BLaER1 treated with 17β-estradiol and CSF1 and Interleukin-3, amounts not matched to agents 10 nM and 100 nM (cell line): ENCODE results near the gene GNAZ.

ENCODE experiments used
- H3K27ac ChIP-seq, 11 experiments: shearing (Covaris generic); formaldehyde crosslinking; 2 replicates each; pipeline ENCODE4 v1.8.1; 2022
- H3K27me3 ChIP-seq, 11 experiments: shearing (Covaris generic); formaldehyde crosslinking; 2 replicates each; pipeline ENCODE4 v1.8.1; 2022
- H3K36me3 ChIP-seq, 11 experiments: shearing (Covaris generic); formaldehyde crosslinking; 2 replicates each; pipeline ENCODE4 v1.8.1; 2022
- H3K4me1 ChIP-seq, 10 experiments: shearing (Covaris generic); formaldehyde crosslinking; 2 replicates each; pipeline ENCODE4 v1.8.1; 2022
- H3K4me2 ChIP-seq, 11 experiments: shearing (Covaris generic); formaldehyde crosslinking; 2 replicates each; pipeline ENCODE4 v1.8.1; 2022
- H3K4me3 ChIP-seq, 10 experiments: shearing (Covaris generic); formaldehyde crosslinking; 2 replicates each; pipeline ENCODE4 v1.8.1; 2022
- H3K9ac ChIP-seq, 11 experiments: shearing (Covaris generic); formaldehyde crosslinking; 2 replicates each; pipeline ENCODE4 v1.8.1; 2022
- H3K9me3 ChIP-seq, 11 experiments: shearing (Covaris generic); formaldehyde crosslinking; replicated peaks in 1 of 11; 2 replicates each; pipeline ENCODE4 v1.8.1; 2022
- H4K20me1 ChIP-seq, 11 experiments: shearing (Covaris generic); formaldehyde crosslinking; 2 replicates each; pipeline ENCODE4 v1.8.1; 2022
- Cebpa-rat ChIP-seq, 11 experiments: shearing (Covaris generic); IDR thresholded peaks; 2 replicates each; pipeline ENCODE4 v1.8.1; 2022

GNAZ gene

DNA sequence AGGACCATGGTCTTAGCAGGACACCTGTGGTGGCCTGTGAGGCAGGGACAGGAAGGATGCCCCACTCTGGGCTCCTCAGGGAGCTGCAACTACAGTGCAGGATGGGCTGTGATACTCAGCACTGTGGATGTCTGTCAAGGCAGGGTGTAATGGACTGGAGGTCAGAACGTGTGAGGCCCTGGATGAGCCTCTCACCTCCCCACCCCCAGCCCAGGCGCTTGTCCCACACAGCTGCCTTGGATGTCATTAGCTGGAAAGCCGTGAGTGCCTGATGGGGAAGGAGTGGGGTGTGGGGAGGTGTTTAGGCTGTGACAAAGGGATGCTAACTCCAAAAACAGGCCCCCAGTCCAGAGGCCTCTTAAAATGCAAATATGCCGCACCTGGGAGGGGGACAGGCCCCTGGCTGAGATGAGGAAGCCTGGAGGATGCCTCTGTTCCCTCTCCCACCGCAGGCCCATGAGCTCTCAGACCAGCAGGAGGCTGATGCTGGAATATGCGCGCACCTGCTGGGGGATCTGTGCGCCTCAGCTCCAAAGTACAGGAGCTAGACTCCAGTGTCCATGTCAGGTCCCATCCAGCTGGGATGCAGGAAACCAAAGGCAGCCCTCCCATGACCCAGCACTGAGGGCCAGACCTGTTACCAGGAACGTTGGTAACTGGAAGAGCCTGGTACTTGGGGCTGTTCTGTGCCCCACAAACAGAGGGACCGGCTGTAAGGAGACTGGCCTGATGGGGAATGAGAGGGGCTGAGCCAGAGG lies 46.4 kb downstream of the GNAZ start:
- H3K36me3 ChIP-seq, result no peaks in the 10 kb centered on the region
- H3K4me1 ChIP-seq, result peaks cover 30 to 99% (median 96%) of the 10 kb centered on the region in 10 experiments; a peak in 19 of 20 replicates
- no peaks in the 10 kb centered on the region for H3K27me3 ChIP-seq
- no peak overlapping the region for H3K4me3 ChIP-seq
- H4K20me1 ChIP-seq, result peaks cover 0 to 23% (median 0%) of the 10 kb centered on the region in 11 experiments; a peak in 7 of 22 replicates
- no peak overlapping the region for H3K27ac ChIP-seq
- no peaks in the 10 kb centered on the region for H3K9me3 ChIP-seq
- peak overlapping the region in 8 of 11 experiments; percentile 30 to 98 (median 86); a peak in 13 of 22 replicates for H3K4me2 ChIP-seq
- no peak for TF ChIP-seq Cebpa-rat (IDR thresholded peaks at IDR 0.05)
- H3K9ac ChIP-seq, result 0 out of 22 replicates have a peak overlapping the region, but pooled peaks of 1 of the 11 experiments have one; percentile 5

DNA sequence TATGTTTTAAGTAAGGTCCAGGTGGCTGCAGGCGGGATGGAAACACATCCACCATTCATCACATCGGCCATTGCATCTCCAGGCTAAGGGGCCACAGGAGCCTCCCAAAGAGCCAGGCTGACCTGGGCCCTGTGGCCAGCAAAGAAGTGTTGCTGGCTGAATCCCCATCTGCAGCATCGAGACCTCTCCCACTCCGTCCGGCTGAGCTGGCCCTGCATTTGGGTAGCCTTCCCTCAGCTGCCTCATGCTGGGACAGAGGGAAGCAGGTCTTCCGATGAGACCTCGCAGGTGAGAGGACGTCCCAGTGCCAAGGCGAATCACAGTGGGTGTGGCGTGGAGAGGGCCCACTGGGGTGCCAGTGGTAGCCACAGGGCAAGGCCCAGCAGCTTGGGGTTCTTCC lies 47.0 kb downstream of the GNAZ start:
- H3K4me3 ChIP-seq, result no peak overlapping the region
- H3K27me3 ChIP-seq, result no peaks in the 10 kb centered on the region
- H3K4me1 ChIP-seq, result peaks cover 26 to 99% (median 96%) of the 10 kb centered on the region in 10 experiments; a peak in 19 of 20 replicates
- no peaks in the 10 kb centered on the region for H3K9me3 ChIP-seq
- no peak for TF ChIP-seq Cebpa-rat (IDR thresholded peaks at IDR 0.05)
- peak overlapping the region in 2 of 11 experiments; percentile 48 to 49; a peak in 2 of 22 replicates for H3K27ac ChIP-seq
- H3K36me3 ChIP-seq, result no peaks in the 10 kb centered on the region
- peak overlapping the region in 8 of 11 experiments; percentile 30 to 98 (median 86); a peak in 14 of 22 replicates for H3K4me2 ChIP-seq
- H3K9ac ChIP-seq, result peak overlapping the region in 2 of 11 experiments; percentile 25 to 35; a peak in 2 of 22 replicates
- peaks cover 0 to 17% (median 0%) of the 10 kb centered on the region in 11 experiments; a peak in 7 of 22 replicates for H4K20me1 ChIP-seq

DNA sequence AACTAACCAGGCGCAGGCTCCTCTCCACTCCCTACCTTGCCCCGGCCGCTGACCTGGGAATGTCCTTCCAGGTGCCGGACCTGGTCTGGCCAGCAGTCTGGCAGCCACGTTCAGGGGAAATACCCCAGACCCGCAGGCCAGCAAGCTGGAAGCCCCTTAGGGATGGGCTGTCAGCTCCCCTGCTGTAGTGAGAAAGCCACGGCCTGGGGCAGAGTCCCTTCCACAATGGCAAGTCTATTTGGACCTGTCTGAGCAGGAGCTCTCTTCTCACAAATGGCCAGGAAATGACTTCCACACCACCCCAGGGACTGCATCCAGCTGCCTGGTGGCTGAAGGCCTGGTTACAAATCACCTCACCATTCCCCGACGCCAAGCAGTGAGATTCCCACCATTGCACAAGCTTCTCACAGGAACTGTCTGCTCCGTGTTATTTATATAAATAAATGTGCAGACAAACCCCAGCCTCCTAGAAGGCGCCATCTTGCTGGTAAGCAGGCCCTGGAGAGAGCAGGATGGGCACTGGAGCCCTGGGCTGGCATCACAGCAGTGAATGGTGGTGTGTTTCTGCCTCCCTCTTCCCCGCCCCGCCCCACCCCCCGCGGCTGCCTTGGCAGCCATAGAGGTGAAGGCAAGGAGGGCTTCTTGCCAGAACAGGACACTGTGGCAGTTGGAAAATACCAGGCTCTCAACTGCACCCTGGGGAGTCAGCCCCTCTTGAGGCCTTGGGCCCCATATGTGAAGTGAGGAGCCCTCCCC lies 47.8 kb downstream of the GNAZ start:
- Histone ChIP-seq H3K36me3 (peaks cover 0 to 4% (median 0%) of the 10 kb centered on the region in 11 experiments; a peak in 2 of 22 replicates), H3K9me3 (no peaks in the 10 kb centered on the region), H4K20me1 (peaks cover 0 to 9% (median 0%) of the 10 kb centered on the region in 11 experiments; a peak in 3 of 22 replicates), H3K27ac (peak overlapping the region in 5 of 11 experiments; percentile 7 to 50 (median 40); a peak in 9 of 22 replicates), H3K4me3 (no peak overlapping the region), H3K9ac (peak overlapping the region in 4 of 11 experiments; percentile 25 to 39 (median 34); a peak in 6 of 22 replicates), H3K27me3 (no peaks in the 10 kb centered on the region), H3K4me1 (peaks cover 18 to 98% (median 94%) of the 10 kb centered on the region in 10 experiments; a peak in 19 of 20 replicates), H3K4me2 (peak overlapping the region in 9 of 11 experiments; percentile 21 to 98 (median 85); a peak in 18 of 22 replicates)
- TF ChIP-seq Cebpa-rat (IDR thresholded peaks at IDR 0.05), result no peak

DNA sequence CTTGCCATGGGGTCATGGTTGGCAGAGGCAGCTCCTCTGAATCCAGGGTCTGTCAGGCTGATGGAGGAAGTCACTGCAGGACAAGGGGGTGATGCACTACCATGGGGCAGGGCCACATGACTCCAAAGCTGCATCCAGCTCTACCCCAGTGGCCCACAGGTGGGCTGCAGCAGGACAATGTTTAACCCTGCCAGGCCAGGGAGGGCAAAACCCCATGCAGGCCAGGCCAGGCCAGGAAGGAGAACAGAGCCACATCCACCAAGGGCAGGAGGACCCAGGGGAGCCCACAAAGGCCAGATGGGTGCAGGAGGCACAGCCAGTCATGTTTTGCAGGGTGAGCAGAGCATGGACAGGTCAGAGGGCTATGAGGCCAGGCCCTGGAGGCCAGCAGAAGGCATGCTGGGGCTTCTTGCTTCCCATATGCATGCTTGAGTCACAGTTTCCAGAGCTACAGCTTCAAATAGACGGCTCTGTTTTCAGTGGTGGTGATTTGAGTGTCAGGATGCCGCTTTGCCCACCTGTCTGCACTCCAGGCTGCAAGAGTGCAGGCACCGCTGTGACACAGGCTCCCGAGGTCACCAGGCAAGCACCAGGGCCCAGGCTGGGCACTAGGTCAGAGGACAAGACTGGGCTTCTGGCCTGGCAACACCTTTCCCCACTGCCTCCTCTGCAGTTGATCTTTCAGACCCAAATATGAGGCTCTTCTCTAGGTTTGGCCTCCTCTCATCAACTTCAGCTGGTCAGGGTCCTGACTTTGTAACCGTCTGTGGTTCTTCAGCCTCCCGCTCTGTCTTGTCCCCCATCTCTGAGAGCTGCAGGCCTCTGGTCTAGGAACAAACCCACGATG lies 48.6 kb downstream of the GNAZ start:
- Histone ChIP-seq H3K9ac (peak overlapping the region in 3 of 11 experiments; percentile 25 to 46 (median 32); a peak in 3 of 22 replicates), H3K27ac (peak overlapping the region in 6 of 11 experiments; percentile 0 to 50 (median 32); a peak in 8 of 22 replicates), H3K36me3 (peaks cover 0 to 12% (median 0%) of the 10 kb centered on the region in 11 experiments; a peak in 5 of 22 replicates)

DNA sequence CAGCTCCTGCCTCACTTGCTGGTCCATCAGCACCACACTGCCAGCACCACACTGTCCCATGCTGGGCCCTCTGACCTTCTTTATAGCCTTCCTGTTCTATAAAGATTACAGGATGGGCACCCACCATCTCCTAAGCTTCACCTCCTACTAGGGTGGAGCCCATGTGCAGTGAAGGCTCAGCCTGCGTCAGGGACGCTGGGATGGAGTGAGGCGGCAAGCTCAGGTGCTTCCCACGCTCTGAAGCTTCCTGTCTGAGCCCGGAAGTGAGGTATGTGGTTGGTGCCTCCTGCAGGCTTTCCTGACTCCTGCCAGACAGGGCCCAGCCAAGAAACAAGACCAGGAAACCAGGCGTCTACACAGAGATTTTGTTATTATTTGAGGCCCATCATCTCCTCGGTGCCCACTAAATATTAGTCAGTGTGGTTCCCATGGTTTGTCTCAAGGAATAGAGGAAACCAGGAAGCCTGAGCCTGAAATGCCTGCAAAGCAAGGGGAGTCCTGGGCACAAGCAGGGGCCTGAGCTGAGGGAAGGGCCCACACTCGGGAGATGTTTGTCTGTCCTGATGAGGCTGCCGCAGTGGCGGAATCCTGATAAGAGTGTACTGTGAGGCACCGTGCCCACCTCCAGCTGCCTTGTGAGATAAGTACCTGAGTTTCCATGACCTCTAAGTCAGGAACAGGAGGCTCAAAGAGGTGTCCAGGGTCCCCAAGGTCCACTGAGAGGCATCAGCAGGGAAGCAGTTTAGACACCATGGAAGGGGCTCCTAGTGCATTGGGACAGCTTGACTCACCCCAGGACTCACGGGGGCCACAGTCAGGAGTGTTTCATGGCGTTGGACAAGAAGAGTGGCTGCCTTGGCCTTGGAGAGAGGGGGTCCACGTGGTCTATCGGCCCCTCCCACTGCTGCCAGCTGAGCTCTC lies 49.4 kb downstream of the GNAZ start:
- peak overlapping the region in 6 of 11 experiments; percentile 0 to 50 (median 31); a peak in 8 of 22 replicates for H3K27ac ChIP-seq
- no peaks in the 10 kb centered on the region for H3K9me3 ChIP-seq
- peaks cover 0 to 12% (median 0%) of the 10 kb centered on the region in 11 experiments; a peak in 5 of 22 replicates for H3K36me3 ChIP-seq
- H3K9ac ChIP-seq, result peak overlapping the region in 2 of 11 experiments; percentile 0 to 4; a peak in 1 of 22 replicates
- peaks cover 11 to 81% (median 77%) of the 10 kb centered on the region in 10 experiments; a peak in 18 of 20 replicates for H3K4me1 ChIP-seq
- H3K4me3 ChIP-seq, result no peak overlapping the region
- H3K4me2 ChIP-seq, result peak overlapping the region in 8 of 11 experiments; percentile 47 to 98 (median 86); a peak in 17 of 22 replicates
- H3K27me3 ChIP-seq, result no peaks in the 10 kb centered on the region
- no peaks in the 10 kb centered on the region for H4K20me1 ChIP-seq
- TF ChIP-seq Cebpa-rat (IDR thresholded peaks at IDR 0.05), result no peak

More for the DNA sequence above, 48.6 kb downstream of the GNAZ start:
- H3K4me2 ChIP-seq, result peak overlapping the region in 9 of 11 experiments; percentile 21 to 98 (median 85); a peak in 19 of 22 replicates
- H3K27me3 ChIP-seq, result no peaks in the 10 kb centered on the region
- H3K4me1 ChIP-seq, result peaks cover 11 to 90% (median 86%) of the 10 kb centered on the region in 10 experiments; a peak in 18 of 20 replicates
- TF ChIP-seq Cebpa-rat (IDR thresholded peaks at IDR 0.05), result no peak
- no peak overlapping the region; a peak in 1 of 20 replicates for H3K4me3 ChIP-seq
- 0 out of 22 replicates have a peak, but pooled peaks cover 0 to 2% (median 0%) of the 10 kb centered on the region in 11 experiments for H4K20me1 ChIP-seq
- H3K9me3 ChIP-seq, result no peaks in the 10 kb centered on the region

DNA sequence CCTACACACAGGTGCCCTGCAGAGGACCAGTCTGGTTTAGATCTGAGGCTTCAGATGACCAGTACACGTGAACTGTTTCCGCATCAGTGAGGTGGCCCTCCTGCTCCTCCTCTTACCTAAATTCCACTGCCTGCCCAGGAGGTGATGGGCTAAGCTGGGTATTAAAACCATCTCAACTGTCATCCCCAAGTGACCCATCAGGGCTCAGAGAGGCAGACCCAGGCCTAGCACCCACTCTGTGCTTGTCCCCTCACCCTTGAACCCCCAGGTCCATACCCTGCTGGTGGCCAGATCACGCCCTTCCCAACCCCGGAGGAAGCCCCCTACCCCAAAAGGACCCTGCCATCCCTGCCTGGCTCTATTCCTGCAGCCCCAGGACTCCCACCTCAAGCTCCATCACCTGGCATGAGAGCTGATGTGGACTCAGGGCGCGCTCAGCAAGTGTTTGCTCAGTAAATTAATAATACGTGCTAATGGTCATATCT lies 50.1 kb downstream of the GNAZ start:
- H3K4me1 ChIP-seq, result peaks cover 11 to 74% (median 70%) of the 10 kb centered on the region in 10 experiments; a peak in 18 of 20 replicates
- H3K9ac ChIP-seq, result no peak overlapping the region
- H3K36me3 ChIP-seq, result peaks cover 0 to 12% (median 0%) of the 10 kb centered on the region in 11 experiments; a peak in 5 of 22 replicates
- H4K20me1 ChIP-seq, result no peaks in the 10 kb centered on the region
- peak overlapping the region in 1 of 11 experiments; percentile 49; a peak in 2 of 22 replicates for H3K27ac ChIP-seq
- no peak overlapping the region for H3K4me3 ChIP-seq
- TF ChIP-seq Cebpa-rat (IDR thresholded peaks at IDR 0.05), result no peak
- no peaks in the 10 kb centered on the region for H3K9me3 ChIP-seq
- peak overlapping the region in 8 of 11 experiments; percentile 47 to 98 (median 86); a peak in 9 of 22 replicates for H3K4me2 ChIP-seq
- no peaks in the 10 kb centered on the region for H3K27me3 ChIP-seq

DNA sequence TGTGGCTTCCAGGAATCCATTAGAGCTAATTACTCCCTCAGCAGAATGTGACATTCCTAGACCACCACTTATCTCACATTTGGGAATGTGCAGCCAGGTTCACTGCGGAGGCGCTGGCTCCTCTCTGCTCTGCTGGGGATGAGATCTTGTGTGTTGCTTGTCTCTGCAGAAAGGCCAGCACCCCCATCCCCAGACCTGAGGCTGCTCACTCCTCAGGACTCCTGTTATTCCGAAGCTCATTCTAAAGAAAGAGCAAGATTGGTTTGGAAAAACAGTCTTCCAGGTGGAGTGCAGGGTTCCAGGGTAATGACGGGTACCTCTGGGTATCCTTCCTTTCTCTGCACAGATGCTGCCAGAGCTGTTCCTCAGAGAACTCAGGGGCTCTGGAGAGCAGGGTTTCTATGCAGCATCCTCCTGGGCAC lies 50.7 kb downstream of the GNAZ start:
- H3K4me3 ChIP-seq, result no peak overlapping the region
- no peak overlapping the region for H3K27ac ChIP-seq
- peak overlapping the region in 4 of 11 experiments; percentile 1 to 57 (median 34); a peak in 4 of 22 replicates for H3K4me2 ChIP-seq
- no peaks in the 10 kb centered on the region for H3K9me3 ChIP-seq
- no peaks in the 10 kb centered on the region for H3K27me3 ChIP-seq
- no peak overlapping the region for H3K9ac ChIP-seq
- TF ChIP-seq Cebpa-rat (IDR thresholded peaks at IDR 0.05), result no peak
- no peaks in the 10 kb centered on the region for H4K20me1 ChIP-seq
- peaks cover 0 to 12% (median 0%) of the 10 kb centered on the region in 11 experiments; a peak in 5 of 22 replicates for H3K36me3 ChIP-seq
- peaks cover 11 to 68% (median 64%) of the 10 kb centered on the region in 10 experiments; a peak in 18 of 20 replicates for H3K4me1 ChIP-seq
